Heart left ventricle (tissue), 16 donors: Measurements from ENCODE around the gene KIF12. TPM values are rescaled to one million over a fixed set of nuclear protein-coding genes. Genes with fewer than 3 reads are reported as not detected.

Experiments used
- ATAC-seq, 4 donors: fragments of 200-7000 bp; cut with Tn5 transposase; one replicate each; pipeline ENCODE4 v1.9.1; 2020 to 2022; ENCODE audit warnings: moderate library complexity in 4 of 4, mild to moderate bottlenecking in 3 of 4, moderate number of reproducible peaks in 1 of 4
- DNase-seq, 5 donors: peaks; one replicate each; pipeline ENCODE4 v3.0.0-alpha.2; 2020
- H3K27ac ChIP-seq, 12 donors: fragments of 200-600 bp; sonication (generic) in 4 of 12; one replicate each; pipeline versions ENCODE4 v1.5.0 to v1.8.0; 2016 to 2022; ENCODE audit warnings: mild to moderate bottlenecking in 2 of 12
- H3K27me3 ChIP-seq, 9 donors: fragments of 200-600 bp; sonication (generic) in 2 of 9; one replicate each; pipeline versions ENCODE4 v1.5.1 to v1.8.0; 2016 to 2022; ENCODE audit warnings: mild to moderate bottlenecking in 3 of 9
- H3K36me3 ChIP-seq, 9 donors: fragments of 200-600 bp; sonication (generic) in 2 of 9; one replicate each; pipeline versions ENCODE4 v1.5.0 to v1.8.0; 2018 to 2022; ENCODE audit warnings: mild to moderate bottlenecking in 2 of 9
- H3K4me1 ChIP-seq, 12 donors: fragments of 200-600 bp; sonication (generic) in 4 of 12; one replicate each; pipeline versions ENCODE4 v1.5.0 to v1.8.0; 2016 to 2022; ENCODE audit warnings: mild to moderate bottlenecking in 3 of 12
- H3K4me3 ChIP-seq, 12 donors: fragments of 200-600 bp; sonication (generic) in 4 of 12; one replicate each; pipeline versions ENCODE4 v1.5.0 to v1.8.0; 2017 to 2022; ENCODE audit warnings: mild to moderate bottlenecking in 9 of 12, moderate library complexity in 4 of 12
- H3K9me3 ChIP-seq, 12 donors: fragments of 200-600 bp; sonication (generic) in 4 of 12; one replicate each; pipeline versions ENCODE4 v1.5.0 to v1.8.0; 2016 to 2022; ENCODE audit warnings: mild to moderate bottlenecking in 1 of 12
- CTCF ChIP-seq, 12 donors: fragments of 200-600 bp; sonication (generic) in 4 of 12; IDR thresholded peaks; one replicate each; pipeline versions ENCODE4 v1.5.0 to v1.8.0; 2018 to 2022; ENCODE audit warnings: antibody characterized with exemption in 12 of 12, mild to moderate bottlenecking in 5 of 12
- POLR2A ChIP-seq, 2 donors: fragments of 450-650 bp; IDR thresholded peaks; one replicate each; pipeline ENCODE4 v1.6.1; 2017; ENCODE audit warnings: antibody characterized with exemption in 2 of 2, mild to moderate bottlenecking in 2 of 2, moderate library complexity in 2 of 2
- WGBS, 4 donors: extraction: QIAGEN DNeasy Blood & Tissue Kit in 2 of 4; methylation state at CpG; one replicate each; pipeline versions ENCODE4 v1.1.5 to v1.1.7; 2013 to 2018; 5-methylcytosine and 5-hydroxymethylcytosine counted together
- intact Hi-C, 10 donors: fragments of 100-400 bp; cut with DNase I; formaldehyde crosslinking; loops; one replicate each; pipeline versions ENCODE4 v1.11.1 to v1.14.2; 2022
- polyA plus RNA-seq, 2 donors: library from polyadenylated mRNA; stranded (reverse); fragments of 200-250 nt; gene quantifications; one replicate each; pipeline ENCODE4 v1.2.3, GENCODE V29; 2013
- total RNA-seq, 9 donors: library from RNA; depleted of rRNA in 2 of 9; stranded (reverse); fragments of >200 nt in 2 of 9; fragmentation: NEBNext Ultra II Directional in 3 of 9; extraction: Animal tissue kit (Norgen Biotek cat#: 25700) in 3 of 9; gene quantifications; one replicate each; pipeline versions ENCODE4 v1.1.0 to v1.2.4, GENCODE V29; 2016 to 2023
- donor health status: ischemic (EF 13 %, LVEDD 7.1; RV severe dilation, severe dysfunction).
- donor health status: healthy with polysubstance abuse.
- donor health status: DM: no; HTN: yes; CAD: no.
- donor health status: DM: no; HTN: no; CAD: no.
- donor health status: ischemic (EF 25% LVEDD 6.9; RV normal size, moderate dysfunction).
- donor health status: ischemic (EF 25% LVEDD 5.7; RV mildly dilated, moderate dysfunction).
- donor health status: healthy.
- donor health status: DM: yes; HTN: yes; CAD: no.
- donor health status: ischemic (EF 35%, LVEDD 5.7; RV mildly dilated, moderate dysfunction).
- donor health status: nonischemic (EF 11% LVEDD 7.7; RV severe dilation, severe dysfunction).
- donor health status: DM: yes; HTN: yes; CAD: no.
- donor health status: PGD.
- donor health status: ischemic (EF 29% LVEDD 5.4; RV normal size, mild dysfunction).
- donor health status: nonischemic (EF 23%, LVEDD 6.1; RV moderate dilation, normal function).

The KIF12 gene
- total and polyA plus RNA-seq, 11 donors = 0.08 to 0.21 TPM; not detected in 9

- peaks cover 0 to 12% (median 4%) of the 10 kb centered on the region in 12 donors for H3K4me1 ChIP-seq
- 60 to 66% (median 65%) methylated on average over 14 of the region's 14 CpGs for WGBS, 4 donors
- no peaks in the 10 kb centered on the region for H3K9me3 ChIP-seq
- no peak overlapping the region for H3K4me3 ChIP-seq
- H3K27me3 ChIP-seq = peaks cover 0 to 22% (median 0%) of the 10 kb centered on the region in 9 donors
- ATAC-seq = peak; percentile 37 to 88 (median 82)
- DNase-seq = peak; percentile 37 to 76 (median 66)
- no peaks in the 10 kb centered on the region for H3K36me3 ChIP-seq
- intact Hi-C loops = loop anchor here in 1 of 10 donors (10.0 kb wide), 1 partner anchor 62 kb away; no protein-coding TSS in a partner anchor
- TF ChIP-seq POLR2A (IDR thresholded peaks at IDR 0.05) = no peak
- no peak for TF ChIP-seq CTCF (IDR thresholded peaks at IDR 0.05)
- H3K27ac ChIP-seq = no peak overlapping the region
Observed at GRCh38 chr9:114072184-114073140, 26.6 kb downstream of the KIF12 start.

- Histone ChIP-seq H3K27me3 (peaks cover 0 to 10% (median 0%) of the 10 kb centered on the region in 9 donors), H3K4me1 (peaks cover 0 to 12% (median 4%) of the 10 kb centered on the region in 12 donors), H3K36me3 (no peaks in the 10 kb centered on the region), H3K9me3 (no peaks in the 10 kb centered on the region), H3K27ac (no peak overlapping the region), H3K4me3 (no peak overlapping the region)
- WGBS, 4 donors = 73 to 94% (median 81%) methylated on average over 3 to 7 of the region's 7 CpGs
- intact Hi-C loops = loop anchor here in 1 of 10 donors (10.0 kb wide), 1 partner anchor 64 kb away; no protein-coding TSS in a partner anchor
- peak in 1 of 4 donors; percentile 10 for ATAC-seq
- TF ChIP-seq CTCF (IDR thresholded peaks at IDR 0.05) (no peak), POLR2A (IDR thresholded peaks at IDR 0.05) (no peak)
- no peak for DNase-seq
Observed at GRCh38 chr9:114071197-114071795, 27.8 kb downstream of the KIF12 start.

GRCh38 chr9:114070188-114071103 lies 28.6 kb downstream of the KIF12 start:
- no peak for TF ChIP-seq CTCF (IDR thresholded peaks at IDR 0.05)
- TF ChIP-seq POLR2A (IDR thresholded peaks at IDR 0.05) = no peak
- ATAC-seq = peak in 1 of 4 donors; percentile 10
- H3K4me1 ChIP-seq = peaks cover 0 to 12% (median 4%) of the 10 kb centered on the region in 12 donors
- 89 to 95% (median 92%) methylated on average over 9 to 17 of the region's 17 CpGs for WGBS, 4 donors
- no peak overlapping the region for H3K4me3 ChIP-seq
- H3K9me3 ChIP-seq = no peaks in the 10 kb centered on the region
- no peak overlapping the region for H3K27ac ChIP-seq
- H3K36me3 ChIP-seq = no peaks in the 10 kb centered on the region
- H3K27me3 ChIP-seq = peaks cover 0 to 7% (median 0%) of the 10 kb centered on the region in 9 donors
- intact Hi-C loops = loop anchor here in 1 of 10 donors (10.0 kb wide), 1 partner anchor 64 kb away; no protein-coding TSS in a partner anchor
- no peak for DNase-seq
